Hematopoietic multipotent progenitor cell treated with erythropoietin and hydrocortisone succinate and interleukin-3 and kit ligand, for 8 days (in vitro differentiated cells): ENCODE measurements around the gene JAG1.
A peak's percentile ranks its signal among the peaks of the same experiment; 100 is the strongest.

ENCODE experiments used
- DNase-seq: peaks from one replicate; pipeline ENCODE4 v3.0.0-alpha.2; 2015

Gene JAG1

GRCh38 chr20:10699489-10699888 is 25.7 kb upstream of the JAG1 start:
- DNase-seq, result no peak

- peak; percentile 36 for DNase-seq
Observed at GRCh38 chr20:10696650-10697049, 22.9 kb upstream of the JAG1 start.

GRCh38 chr20:10689385-10689784 is 15.6 kb upstream of the JAG1 start:
- DNase-seq, result no peak

GRCh38 chr20:10687895-10688294 is 14.1 kb upstream of the JAG1 start:
- DNase-seq, result no peak

GRCh38 chr20:10686356-10687133 is 12.7 kb upstream of the JAG1 start:
- DNase-seq, result no peak

- DNase-seq, result no peak
Observed at GRCh38 chr20:10683537-10683936, 9.7 kb upstream of the JAG1 start.

GRCh38 chr20:10682939-10683338 is 9.1 kb upstream of the JAG1 start:
- no peak for DNase-seq

GRCh38 chr20:10681494-10681893 is 7.7 kb upstream of the JAG1 start:
- no peak for DNase-seq

- DNase-seq, result no peak
Observed at GRCh38 chr20:10680571-10680970, 6.8 kb upstream of the JAG1 start.

GRCh38 chr20:10679269-10679668 is 5.5 kb upstream of the JAG1 start:
- DNase-seq, result no peak

- DNase-seq, result no peak
Observed at GRCh38 chr20:10676518-10676917, 2.7 kb upstream of the JAG1 start.

- no peak for DNase-seq
Observed at GRCh38 chr20:10675450-10675848, 1.6 kb upstream of the JAG1 start.

- peak; percentile 55 for DNase-seq
Observed at GRCh38 chr20:10674684-10675449, 1.1 kb upstream of the JAG1 start.

GRCh38 chr20:10673176-10673841 is 490 bp downstream of the JAG1 start:
- no peak for DNase-seq

- DNase-seq, result peak; percentile 44
Observed at GRCh38 chr20:10672624-10673127, 1.1 kb downstream of the JAG1 start.

- peak; percentile 51 for DNase-seq
Observed at GRCh38 chr20:10671919-10672623, 1.7 kb downstream of the JAG1 start.

- DNase-seq, result peak; percentile 96
Observed at GRCh38 chr20:10671221-10671918, 2.4 kb downstream of the JAG1 start.

GRCh38 chr20:10670501-10671220 is 3.1 kb downstream of the JAG1 start:
- DNase-seq, result no peak

- no peak for DNase-seq
Observed at GRCh38 chr20:10669843-10670446, 3.9 kb downstream of the JAG1 start.

- no peak for DNase-seq
Observed at GRCh38 chr20:10668677-10669368, 5.0 kb downstream of the JAG1 start.
